Urothelium cell line (cell line): ENCODE data around the gene RPL3.

Source experiments
- DNase-seq: peaks from one replicate; pipeline ENCODE4 v3.0.0; 2011; ENCODE audit warnings: low spot score, mixed read lengths
- FAIRE-seq: peaks from 2 replicates; lab custom pipeline; 2011; peaks lifted over from hg19 to GRCh38; lab: Jason Lieb, UNC

Gene RPL3

GRCh38 chr22:39302431-39302960, 16.9 kb downstream of the RPL3 start:
- DNase-seq (no peak), FAIRE-seq (no peak)

DNA sequence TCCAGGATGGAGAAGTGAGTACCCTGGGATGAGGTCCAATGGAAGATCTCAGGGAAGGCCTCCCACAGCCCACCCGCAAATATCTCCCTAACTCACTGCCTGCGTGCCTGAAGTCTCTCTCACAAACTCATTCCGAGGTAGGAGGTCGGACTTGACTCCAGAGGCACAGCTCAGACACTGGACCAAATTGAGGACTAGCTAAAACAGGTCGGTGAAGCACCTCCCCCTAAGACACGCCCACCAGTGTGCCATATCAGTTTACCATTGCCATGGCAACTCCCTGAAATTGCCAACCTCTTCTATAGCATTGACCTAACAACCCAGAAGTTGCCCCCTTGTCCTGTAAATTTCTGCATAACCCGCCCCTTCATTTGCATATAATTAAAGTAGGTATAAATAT, 17.5 kb downstream of the RPL3 start:
- no peak for DNase-seq
- FAIRE-seq = peak; percentile 81

DNA sequence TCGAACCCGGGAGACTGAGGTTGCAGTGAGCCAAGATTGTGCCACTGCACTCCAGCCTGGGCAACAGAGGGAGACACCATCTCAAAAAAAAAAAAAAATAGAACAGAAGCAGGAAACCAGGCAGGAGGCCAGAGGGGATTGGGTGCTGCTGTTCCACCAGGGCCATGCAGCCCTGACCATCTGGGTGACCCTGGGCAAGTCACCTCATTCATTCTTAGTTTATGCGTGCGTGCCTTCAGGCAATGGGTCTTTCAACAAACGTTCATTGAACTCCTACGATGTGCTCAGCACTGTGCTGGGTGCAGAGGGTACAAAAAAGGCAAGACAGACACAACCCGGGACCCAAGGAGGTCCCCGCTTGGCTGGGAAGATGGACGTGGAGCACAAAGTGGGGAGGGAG, 18.3 kb downstream of the RPL3 start:
- DNase-seq (no peak), FAIRE-seq (no peak)

DNA sequence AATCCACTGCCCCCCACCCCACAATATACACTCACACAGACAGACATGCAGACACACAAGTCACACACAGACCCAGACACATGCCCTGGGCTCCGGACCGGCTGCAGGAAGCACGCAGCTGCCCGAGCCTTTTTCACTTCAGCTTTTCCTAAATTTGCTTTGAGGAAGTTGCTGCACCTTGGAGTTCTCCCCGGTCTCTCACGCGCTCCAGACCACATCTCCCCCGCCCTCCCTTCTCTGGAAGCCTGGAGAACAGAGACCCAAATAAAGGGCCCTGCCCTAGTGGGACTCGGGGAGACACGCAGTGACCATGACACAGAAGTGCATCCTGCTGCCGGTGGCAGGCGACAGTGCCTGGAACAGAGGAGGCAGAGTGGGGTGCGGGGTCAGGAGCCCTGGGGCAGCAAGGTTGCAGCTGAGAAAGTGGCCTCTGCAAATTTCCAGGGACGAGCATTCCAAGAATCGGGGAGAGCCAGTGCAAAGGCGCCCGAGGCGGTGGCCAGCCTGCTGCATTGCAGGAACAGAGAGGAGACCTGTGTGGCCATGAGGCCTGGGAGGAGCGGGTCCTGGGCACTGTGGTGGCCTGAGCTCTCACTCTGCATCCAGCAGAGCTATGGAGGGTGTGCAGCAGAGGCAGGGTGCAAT, 19.1 kb downstream of the RPL3 start:
- DNase-seq (no peak), FAIRE-seq (no peak)

DNA sequence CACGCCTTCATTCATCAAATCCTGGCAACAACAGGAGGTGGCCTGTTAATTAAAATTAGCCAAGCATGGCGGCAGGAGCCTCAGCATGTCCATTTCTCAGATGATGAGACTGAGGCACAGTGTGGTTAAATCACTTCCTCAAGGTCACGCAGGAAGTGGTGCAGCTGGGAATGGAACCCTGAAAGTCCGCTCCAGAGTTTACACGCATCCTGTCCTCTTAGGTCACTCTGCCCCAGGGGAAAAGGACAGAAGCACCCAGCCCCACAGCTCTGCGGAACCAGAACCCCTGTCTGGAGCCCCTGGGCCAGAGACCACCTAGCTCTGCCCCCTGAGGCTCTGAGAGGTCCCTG, 19.6 kb downstream of the RPL3 start:
- no peak for FAIRE-seq
- DNase-seq = no peak

DNA sequence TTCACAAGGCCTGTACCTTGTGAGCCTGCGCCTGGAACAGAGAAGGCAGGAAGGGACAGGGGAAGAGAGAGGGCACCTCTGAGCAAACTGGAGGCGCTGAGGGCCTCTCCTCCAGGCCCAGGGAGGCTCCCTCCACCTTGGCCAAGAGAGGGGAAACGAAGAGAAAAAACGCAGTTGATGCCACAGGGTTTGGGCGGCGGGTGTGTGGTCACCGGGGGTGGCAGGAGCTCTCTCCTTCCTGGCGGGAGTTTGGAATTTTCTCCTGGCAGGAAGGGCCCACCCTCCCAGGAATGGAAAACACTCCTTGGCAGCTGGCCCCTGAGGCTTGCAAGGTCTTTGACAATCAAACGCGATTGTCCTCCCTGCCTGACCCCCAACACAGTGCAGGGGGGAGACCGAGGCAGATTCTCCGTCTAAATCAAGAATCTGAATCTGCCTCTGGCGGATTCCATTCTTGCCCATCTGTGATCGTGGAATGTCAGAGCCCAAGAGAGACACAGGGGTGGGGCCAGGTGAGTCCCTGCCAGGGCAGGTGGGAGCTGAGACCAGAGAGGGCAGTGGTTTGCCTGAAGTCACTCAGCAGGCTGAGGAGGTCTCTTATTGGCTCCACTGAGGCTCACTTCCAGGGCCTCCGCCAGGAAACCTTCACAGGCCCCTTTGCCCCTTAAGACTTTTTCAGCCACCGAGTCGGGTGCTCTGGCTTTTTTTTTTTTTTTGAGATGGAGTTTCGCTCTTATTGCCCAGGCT, 21.0 kb downstream of the RPL3 start:
- DNase-seq (peak; percentile 55), FAIRE-seq (peak; percentile 58)

GRCh38 chr22:39297490-39298240, 21.8 kb downstream of the RPL3 start:
- FAIRE-seq = peak; percentile 78
- DNase-seq = peak; percentile 75

GRCh38 chr22:39296981-39297489, 22.4 kb downstream of the RPL3 start:
- FAIRE-seq = peak; percentile 40
- DNase-seq = no peak

- DNase-seq (no peak), FAIRE-seq (peak; percentile 40)
Measured at GRCh38 chr22:39296535-39296934, 22.9 kb downstream of the RPL3 start.

DNA sequence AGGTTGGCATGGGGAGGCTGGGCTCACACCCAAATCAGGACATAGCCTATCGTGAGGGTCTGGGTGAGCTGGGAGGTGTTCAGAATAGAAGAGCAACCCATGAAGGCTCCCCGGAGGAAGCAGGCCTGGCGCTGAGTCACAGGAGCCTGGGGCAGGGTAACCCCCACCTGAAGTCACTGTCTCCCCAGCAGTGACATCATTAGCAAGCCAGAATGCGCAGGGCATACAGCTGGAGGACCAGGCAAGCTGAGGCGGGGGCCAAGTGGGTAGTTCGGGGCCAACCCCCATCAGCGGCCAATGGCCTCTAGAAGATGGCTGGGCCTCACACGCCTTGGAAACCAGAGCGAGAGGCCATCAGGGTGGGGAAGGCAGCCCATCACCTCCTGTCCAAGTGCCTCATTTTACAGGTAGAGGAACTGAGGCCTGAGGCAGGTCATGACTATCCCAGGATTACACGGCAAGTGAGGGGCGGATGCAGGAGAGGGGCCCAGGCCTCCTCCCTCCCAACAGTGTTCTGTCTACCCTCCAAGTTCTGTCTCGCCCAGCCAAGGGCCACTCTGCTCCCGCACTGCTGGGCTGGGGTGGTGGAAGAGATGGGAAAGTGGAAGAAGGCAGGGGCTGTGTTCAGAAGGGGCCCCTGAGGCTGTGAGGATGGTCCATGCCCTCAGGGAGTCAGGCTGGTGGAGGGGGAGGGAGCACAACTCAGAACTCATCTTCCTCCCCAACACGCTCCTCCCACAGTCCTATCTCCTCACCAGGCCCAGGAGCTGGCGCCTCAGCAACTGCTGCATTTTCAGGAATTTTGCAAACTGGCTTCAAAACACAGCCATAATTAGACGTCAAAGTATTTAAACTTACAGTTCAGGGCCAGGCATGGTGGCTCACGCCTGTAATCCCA, 24.6 kb downstream of the RPL3 start:
- peak; percentile 70 for FAIRE-seq

DNA sequence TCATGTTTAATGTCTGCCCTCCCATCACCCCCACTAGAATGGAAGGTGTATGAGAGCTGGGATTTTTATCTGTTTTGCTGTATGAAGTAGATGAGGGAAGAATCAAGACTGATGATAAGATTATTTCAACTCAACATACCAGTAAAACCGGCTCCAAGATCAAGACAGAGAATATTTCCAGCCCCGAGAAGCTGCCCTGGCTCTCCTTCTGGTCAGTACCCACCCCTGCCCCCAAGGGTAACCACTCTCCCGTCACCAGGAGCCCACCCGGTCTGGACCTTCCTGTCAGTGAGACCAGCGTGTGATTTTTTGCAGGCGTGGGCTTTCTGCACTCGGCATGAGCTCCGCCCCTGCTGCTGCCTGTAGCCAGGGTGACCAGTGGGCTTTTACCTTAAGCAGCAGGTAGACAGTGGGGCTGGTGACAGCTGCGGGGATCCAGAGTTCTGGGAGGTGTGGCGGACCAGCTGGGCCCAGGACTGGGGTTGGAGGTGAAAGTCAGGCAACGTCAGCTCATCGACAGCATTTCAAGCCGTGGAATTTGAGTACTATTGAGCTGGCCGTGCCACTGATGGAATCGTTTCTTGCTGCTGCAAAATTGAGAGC, 25.6 kb downstream of the RPL3 start:
- FAIRE-seq = no peak
- DNase-seq = no peak

More for the DNA sequence above, 24.6 kb downstream of the RPL3 start:
- no peak for DNase-seq

GRCh38 chr22:39292561-39293074, 26.8 kb downstream of the RPL3 start:
- FAIRE-seq (peak; percentile 99), DNase-seq (peak; percentile 95)

- FAIRE-seq (peak; percentile 89), DNase-seq (peak; percentile 91)
Measured at GRCh38 chr22:39292031-39292462, 27.4 kb downstream of the RPL3 start.

- DNase-seq (no peak), FAIRE-seq (peak; percentile 70)
Measured at GRCh38 chr22:39291523-39291922, 27.9 kb downstream of the RPL3 start.

DNA sequence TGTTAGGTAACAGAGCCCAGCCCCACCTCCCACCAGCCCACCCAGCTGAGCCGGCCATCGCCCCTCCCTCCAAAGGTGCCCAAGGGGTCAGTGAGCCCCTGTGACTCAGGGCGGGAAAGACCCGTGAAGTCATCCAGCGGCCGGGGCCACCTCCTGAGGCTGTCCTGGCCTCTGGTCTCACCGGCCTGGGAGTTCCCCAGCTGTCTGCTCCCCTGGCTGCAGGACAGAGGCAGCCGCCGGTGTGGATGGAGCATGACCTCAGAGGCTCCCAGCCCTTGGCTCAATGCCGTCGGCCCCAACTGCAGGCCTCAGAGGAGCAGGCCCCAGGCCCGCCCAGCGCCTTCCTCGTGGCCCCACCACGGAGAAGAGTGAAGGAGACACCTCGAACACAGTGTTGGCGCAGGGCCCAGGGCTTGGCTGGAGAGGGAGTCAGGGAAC, 28.7 kb downstream of the RPL3 start:
- FAIRE-seq (peak; percentile 89), DNase-seq (peak; percentile 75)

DNA sequence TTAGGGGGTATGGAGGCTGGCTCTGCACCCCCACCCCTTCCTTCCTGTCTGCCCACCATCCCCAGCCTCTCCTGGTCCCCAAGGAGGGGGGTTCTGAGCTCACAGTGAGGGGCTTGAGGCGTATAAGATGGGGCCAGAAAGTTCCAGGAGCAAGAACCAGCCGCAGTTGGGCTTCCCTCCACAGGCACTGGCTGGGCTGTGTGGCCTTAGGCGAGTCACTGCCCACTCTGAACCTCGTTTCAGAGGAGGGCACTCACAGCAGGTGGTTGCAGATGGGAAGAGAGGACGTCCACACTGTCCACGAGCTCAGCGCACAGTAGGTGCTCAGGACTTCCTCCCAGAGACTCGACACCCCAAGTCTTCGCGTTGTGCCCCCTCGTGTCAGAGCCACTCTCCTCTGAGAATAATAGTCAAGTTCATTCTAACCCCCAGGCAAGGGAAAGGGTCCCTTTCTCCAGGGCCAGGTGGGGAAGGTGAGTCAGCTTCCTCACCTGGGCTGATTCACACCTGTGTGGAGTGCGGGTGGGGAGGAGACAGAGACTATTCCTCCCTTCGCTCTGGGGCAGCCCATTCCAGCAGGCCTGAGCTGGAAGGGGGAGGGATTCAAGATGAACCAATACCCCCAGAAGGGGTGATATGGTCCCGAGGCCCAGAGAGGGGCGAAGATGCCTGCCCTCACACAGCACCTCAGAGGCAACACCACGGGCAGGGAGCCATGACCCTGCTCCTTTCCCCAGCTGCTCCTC, 29.3 kb downstream of the RPL3 start:
- FAIRE-seq = no peak

DNA sequence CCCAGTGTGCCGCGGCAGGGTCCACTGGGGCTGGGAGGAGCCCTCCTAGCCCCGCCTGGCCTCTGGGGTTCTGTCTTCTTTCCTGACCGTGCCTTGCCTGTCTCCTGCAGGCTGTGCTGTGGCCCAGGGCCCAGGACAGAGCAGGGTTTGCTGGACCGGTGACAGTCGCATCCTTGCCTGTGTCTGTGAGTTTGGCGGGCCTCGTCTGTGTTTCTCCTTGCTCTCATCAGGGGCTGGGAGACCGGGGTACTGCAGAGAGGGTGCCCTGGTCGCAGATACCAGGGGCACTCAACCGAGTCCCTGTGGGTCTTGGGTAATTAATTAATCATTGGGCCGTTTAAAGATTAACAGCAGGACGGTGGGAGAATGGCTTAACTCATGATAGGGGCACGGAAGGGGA, 29.9 kb downstream of the RPL3 start:
- FAIRE-seq = no peak
- DNase-seq = no peak

More for the DNA sequence above, 29.3 kb downstream of the RPL3 start:
- no peak for DNase-seq

- FAIRE-seq = peak; percentile 77
Measured at GRCh38 chr22:39288135-39288898, 31.1 kb downstream of the RPL3 start.

More at GRCh38 chr22:39288135-39288898, 31.1 kb downstream of the RPL3 start:
- DNase-seq = no peak
